Endodermal cell (in vitro differentiated cells): Measurements from ENCODE around the gene PAXIP1. TPM values are rescaled to one million over a fixed set of nuclear protein-coding genes. Genes with fewer than 3 reads are reported as not detected.

Experiments used
- DNase-seq: peaks from one replicate; pipeline ENCODE4 v3.0.0-alpha.2; 2017
- H3K27ac ChIP-seq: 2 replicates; pipeline ENCODE4 v1.5.1; 2013; ENCODE audit warnings: mild to moderate bottlenecking, low read depth, low read length, moderate library complexity
- H3K27me3 ChIP-seq: 2 replicates; pipeline ENCODE4 v1.6.1; 2013; ENCODE audit warnings: mild to moderate bottlenecking, low read length, moderate library complexity; ENCODE audit not compliant: insufficient read depth, control insufficient read depth, poor library complexity, severe bottlenecking
- H3K36me3 ChIP-seq: 2 replicates; pipeline ENCODE4 v1.7.0; 2013; ENCODE audit warnings: mild to moderate bottlenecking, low read length, moderate library complexity; ENCODE audit not compliant: control insufficient read depth, insufficient read depth
- H3K4me1 ChIP-seq: one replicate; pipeline ENCODE4 v1.7.0; 2013; ENCODE audit warnings: low read length; ENCODE audit not compliant: control insufficient read depth, insufficient read depth
- H3K4me3 ChIP-seq: 2 replicates; pipeline ENCODE4 v1.5.1; 2013; ENCODE audit warnings: mild to moderate bottlenecking, low read length, moderate library complexity
- H3K9ac ChIP-seq: 2 replicates; pipeline ENCODE4 v1.6.1; 2013; ENCODE audit warnings: mild to moderate bottlenecking, low read length, moderate library complexity; ENCODE audit not compliant: poor library complexity, severe bottlenecking; ENCODE audit errors: extremely low read depth
- H3K9me3 ChIP-seq: 2 replicates; pipeline ENCODE4 v1.6.1; 2013; ENCODE audit warnings: mild to moderate bottlenecking, low read length, moderate library complexity; ENCODE audit not compliant: control insufficient read depth
- H3K27ac Mint-ChIP-seq: 2 replicates; pipeline ENCODE4 v1.8.0; 2020; ENCODE audit warnings: mixed read lengths
- H3K27me3 Mint-ChIP-seq: 2 replicates; pipeline ENCODE4 v1.8.0; 2021; ENCODE audit warnings: mild to moderate bottlenecking, mixed read lengths; ENCODE audit not compliant: insufficient read depth
- H3K36me3 Mint-ChIP-seq: 2 replicates; pipeline ENCODE4 v1.8.0; 2020; ENCODE audit warnings: low read depth, mixed read lengths
- H3K4me1 Mint-ChIP-seq: 2 replicates; pipeline ENCODE4 v1.8.0; 2020; ENCODE audit warnings: mixed read lengths
- H3K4me3 Mint-ChIP-seq: 2 replicates; pipeline ENCODE4 v1.8.0; 2020; ENCODE audit warnings: mild to moderate bottlenecking, moderate library complexity, mixed read lengths
- H3K9me3 Mint-ChIP-seq: 2 replicates; pipeline ENCODE4 v1.8.0; 2020; ENCODE audit warnings: mild to moderate bottlenecking, mixed read lengths
- WGBS, 2 experiments: methylation state at CpG; one replicate each; pipeline versions ENCODE4 v1.1.5 to v1.1.7; 2013; ENCODE audit warnings: missing lambda C conversion rate in 2 of 2, mixed read lengths in 1 of 2; ENCODE audit not compliant: insufficient coverage in 1 of 2, insufficient read length in 1 of 2; 5-methylcytosine and 5-hydroxymethylcytosine counted together
- total RNA-seq, 2 donors: library from RNA; stranded (reverse); fragmentation: NEBNext Ultra II Directional in 1 of 2; extraction: Animal tissue kit (Norgen Biotek cat#: 25700) in 1 of 2; gene quantifications; 2 replicates in 1 of 2; 3 replicates in 1 of 2; pipeline ENCODE4 v1.2.1, GENCODE V29; 2021
- TF ChIP-seq, protein P1 (sequence below): fragments of 200-600 bp; sonication (generic); conservative IDR thresholded peaks from 2 replicates; pipeline ENCODE4 v1.5.0; 2021; ENCODE audit warnings: antibody characterized with exemption, mild to moderate bottlenecking

PAXIP1 gene
- total RNA-seq, 2 donors from 2014 or later: 33.4 to 35.0 TPM

DNA sequence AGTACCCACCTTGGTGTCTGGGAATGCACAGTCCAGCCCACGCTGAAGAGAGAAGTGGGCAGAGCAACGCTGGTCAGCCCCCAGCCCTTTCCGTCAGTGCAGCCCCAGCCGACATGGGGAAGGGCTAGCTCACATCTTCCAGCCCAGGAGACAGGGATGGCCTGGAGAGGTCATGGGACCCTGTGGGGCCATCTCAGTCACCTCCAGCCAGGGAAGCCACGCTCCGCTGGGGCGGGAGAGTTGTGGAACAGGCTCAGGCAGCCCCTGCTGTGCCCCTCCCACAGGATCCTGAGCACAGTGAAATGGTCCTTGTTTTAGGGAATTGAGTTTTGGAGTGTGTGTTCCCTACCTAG is 85.1 kb downstream of the PAXIP1 start:
- H3K27ac Mint-ChIP-seq: peak overlapping the region; percentile 93
- H3K27me3 Mint-ChIP-seq: peaks cover 25% of the 10 kb centered on the region
- TF ChIP-seq, protein P1, sequence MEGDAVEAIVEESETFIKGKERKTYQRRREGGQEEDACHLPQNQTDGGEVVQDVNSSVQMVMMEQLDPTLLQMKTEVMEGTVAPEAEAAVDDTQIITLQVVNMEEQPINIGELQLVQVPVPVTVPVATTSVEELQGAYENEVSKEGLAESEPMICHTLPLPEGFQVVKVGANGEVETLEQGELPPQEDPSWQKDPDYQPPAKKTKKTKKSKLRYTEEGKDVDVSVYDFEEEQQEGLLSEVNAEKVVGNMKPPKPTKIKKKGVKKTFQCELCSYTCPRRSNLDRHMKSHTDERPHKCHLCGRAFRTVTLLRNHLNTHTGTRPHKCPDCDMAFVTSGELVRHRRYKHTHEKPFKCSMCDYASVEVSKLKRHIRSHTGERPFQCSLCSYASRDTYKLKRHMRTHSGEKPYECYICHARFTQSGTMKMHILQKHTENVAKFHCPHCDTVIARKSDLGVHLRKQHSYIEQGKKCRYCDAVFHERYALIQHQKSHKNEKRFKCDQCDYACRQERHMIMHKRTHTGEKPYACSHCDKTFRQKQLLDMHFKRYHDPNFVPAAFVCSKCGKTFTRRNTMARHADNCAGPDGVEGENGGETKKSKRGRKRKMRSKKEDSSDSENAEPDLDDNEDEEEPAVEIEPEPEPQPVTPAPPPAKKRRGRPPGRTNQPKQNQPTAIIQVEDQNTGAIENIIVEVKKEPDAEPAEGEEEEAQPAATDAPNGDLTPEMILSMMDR: no peak
- no peak for DNase-seq
- peaks cover 8% of the 10 kb centered on the region for H3K4me1 ChIP-seq
- no peaks in the 10 kb centered on the region for H3K36me3 ChIP-seq
- H3K27ac ChIP-seq: no peak overlapping the region
- H3K36me3 Mint-ChIP-seq: no peaks in the 10 kb centered on the region
- peak overlapping the region; percentile 29 for H3K4me3 ChIP-seq
- H3K4me3 Mint-ChIP-seq: no peak overlapping the region
- H3K27me3 ChIP-seq: peaks cover 8% of the 10 kb centered on the region
- peaks cover 30% of the 10 kb centered on the region for H3K4me1 Mint-ChIP-seq
- peaks cover 8% of the 10 kb centered on the region for H3K9me3 Mint-ChIP-seq
- H3K9ac ChIP-seq: no peak overlapping the region
- 95% methylated on average over 4 to 7 of the region's 7 CpGs for WGBS, 2 experiments
- H3K9me3 ChIP-seq: no peaks in the 10 kb centered on the region

DNA sequence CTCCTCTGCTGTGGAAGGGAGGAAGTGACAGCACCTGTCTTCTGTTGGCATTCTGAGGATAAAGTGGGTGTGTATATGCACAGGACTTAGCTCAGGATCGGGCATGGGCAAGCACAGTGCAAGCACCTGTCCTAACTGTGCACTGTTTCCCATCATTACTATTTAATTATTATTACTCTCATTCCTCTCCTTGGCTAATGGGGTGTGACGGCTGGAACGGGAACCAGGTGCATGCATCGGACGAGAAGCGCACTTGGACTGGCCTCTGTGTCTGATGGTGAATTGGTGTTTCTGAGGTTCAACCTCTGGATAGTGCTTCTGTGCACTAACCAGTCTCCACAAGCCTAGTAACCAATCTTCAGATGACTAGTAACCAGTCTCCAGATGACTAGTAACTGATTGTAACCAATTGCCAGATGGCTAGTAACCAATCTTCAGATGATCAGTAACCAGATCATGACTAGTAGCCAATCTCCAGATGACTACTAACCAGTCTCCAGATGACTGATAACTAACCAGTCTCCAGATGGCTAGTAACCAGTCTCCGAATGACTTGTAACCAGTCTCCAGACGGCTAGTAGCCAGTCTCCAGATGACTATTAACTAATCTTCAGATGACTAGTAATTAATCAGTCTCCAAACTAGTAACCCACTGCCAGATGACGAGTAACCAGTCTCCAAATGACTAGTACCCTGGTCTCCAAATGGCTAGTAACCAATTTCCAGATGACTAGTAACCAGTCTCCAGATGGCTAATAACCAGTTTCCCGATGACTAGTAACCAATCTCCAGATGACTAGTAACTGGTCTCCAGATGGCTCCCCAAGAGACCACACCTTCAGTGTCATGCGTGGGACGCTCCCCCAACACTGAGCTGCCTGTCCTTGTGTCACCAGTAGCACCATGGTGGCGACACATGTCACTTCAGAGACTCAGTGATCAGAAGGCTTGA is 85.8 kb downstream of the PAXIP1 start:
- H3K4me3 Mint-ChIP-seq: no peak overlapping the region
- no peak overlapping the region for H3K4me3 ChIP-seq
- H3K36me3 ChIP-seq: no peaks in the 10 kb centered on the region
- H3K9me3 Mint-ChIP-seq: peaks cover 3% of the 10 kb centered on the region
- H3K27ac Mint-ChIP-seq: peak overlapping the region; percentile 93
- DNase-seq: no peak
- H3K9ac ChIP-seq: no peak overlapping the region
- no peaks in the 10 kb centered on the region for H3K9me3 ChIP-seq
- TF ChIP-seq, protein P1: no peak
- WGBS, 2 experiments: 96 to 99% methylated on average over 7 to 13 of the region's 13 CpGs
- H3K27ac ChIP-seq: no peak overlapping the region
- no peaks in the 10 kb centered on the region for H3K36me3 Mint-ChIP-seq
- peaks cover 8% of the 10 kb centered on the region for H3K4me1 ChIP-seq
- H3K27me3 ChIP-seq: peaks cover 8% of the 10 kb centered on the region
- H3K27me3 Mint-ChIP-seq: peaks cover 23% of the 10 kb centered on the region
- H3K4me1 Mint-ChIP-seq: peaks cover 30% of the 10 kb centered on the region

DNA sequence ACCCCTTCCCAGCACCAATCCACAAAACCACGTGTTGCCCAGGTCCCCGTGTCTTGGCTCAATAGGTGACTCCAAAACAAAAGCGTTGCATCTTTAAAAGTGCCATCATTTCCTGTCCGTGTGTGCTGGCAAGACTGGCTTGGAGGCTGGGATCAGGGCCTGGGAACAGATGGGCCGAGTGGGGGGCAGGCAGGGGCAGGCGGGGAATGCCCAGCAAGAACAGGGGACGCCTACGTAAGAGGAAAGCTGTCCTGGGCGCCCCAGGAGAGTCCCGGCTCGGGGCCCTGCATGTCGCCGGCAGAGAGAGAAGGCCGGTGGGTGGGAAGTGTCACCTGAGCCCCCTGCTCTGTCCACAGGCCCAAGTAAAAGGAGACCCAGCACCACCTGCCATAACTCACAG is 86.5 kb downstream of the PAXIP1 start:
- Histone ChIP-seq H3K4me1 (peaks cover 8% of the 10 kb centered on the region), H3K27me3 (peaks cover 8% of the 10 kb centered on the region), H3K36me3 (no peaks in the 10 kb centered on the region), H3K9me3 (peaks cover 7% of the 10 kb centered on the region), H3K9ac (no peak overlapping the region), H3K4me3 (no peak overlapping the region), H3K27ac (no peak overlapping the region)
- Mint-ChIP-seq H3K9me3 (peaks cover 4% of the 10 kb centered on the region), H3K4me3 (no peak overlapping the region), H3K4me1 (peaks cover 30% of the 10 kb centered on the region), H3K27me3 (peaks cover 23% of the 10 kb centered on the region), H3K36me3 (no peaks in the 10 kb centered on the region), H3K27ac (no peak overlapping the region)
- WGBS, 2 experiments: 86 to 95% methylated on average over 7 to 14 of the region's 14 CpGs
- TF ChIP-seq, protein P1: no peak
- no peak for DNase-seq
